Suprapubic skin (tissue), 3 donors: ENCODE measurements around the gene ZMYND10.

Experiments
- CTCF ChIP-seq, 2 donors: fragments of 200-600 bp in 1 of 2; fragments of 450-650 bp in 1 of 2; sonication (generic) in 1 of 2; IDR thresholded peaks; one replicate each; pipeline ENCODE4 v1.5.1; 2016 to 2019; ENCODE audit warnings: antibody characterized with exemption in 2 of 2, mild to moderate bottlenecking in 1 of 2, moderate library complexity in 1 of 2
- POLR2A ChIP-seq, 2 donors: fragments of 450-650 bp; IDR thresholded peaks; one replicate each; pipeline ENCODE4 v1.6.1; 2017; ENCODE audit warnings: antibody characterized with exemption in 2 of 2, mild to moderate bottlenecking in 2 of 2, moderate library complexity in 2 of 2

- TF ChIP-seq CTCF (IDR thresholded peaks at IDR 0.05) (no peak), POLR2A (IDR thresholded peaks at IDR 0.05) (no peak)
These were observed 23.6 kb upstream of the ZMYND10 start for GRCh38 chr3:50369012-50369670.
